Measurements from ENCODE around the gene ITGA1.
"Not testable (repeated sequence)": the region's sequence is repeated elsewhere in the genome, so short reads cannot be mapped to it uniquely, and the experiment has no call there.

The ITGA1 gene

DNA sequence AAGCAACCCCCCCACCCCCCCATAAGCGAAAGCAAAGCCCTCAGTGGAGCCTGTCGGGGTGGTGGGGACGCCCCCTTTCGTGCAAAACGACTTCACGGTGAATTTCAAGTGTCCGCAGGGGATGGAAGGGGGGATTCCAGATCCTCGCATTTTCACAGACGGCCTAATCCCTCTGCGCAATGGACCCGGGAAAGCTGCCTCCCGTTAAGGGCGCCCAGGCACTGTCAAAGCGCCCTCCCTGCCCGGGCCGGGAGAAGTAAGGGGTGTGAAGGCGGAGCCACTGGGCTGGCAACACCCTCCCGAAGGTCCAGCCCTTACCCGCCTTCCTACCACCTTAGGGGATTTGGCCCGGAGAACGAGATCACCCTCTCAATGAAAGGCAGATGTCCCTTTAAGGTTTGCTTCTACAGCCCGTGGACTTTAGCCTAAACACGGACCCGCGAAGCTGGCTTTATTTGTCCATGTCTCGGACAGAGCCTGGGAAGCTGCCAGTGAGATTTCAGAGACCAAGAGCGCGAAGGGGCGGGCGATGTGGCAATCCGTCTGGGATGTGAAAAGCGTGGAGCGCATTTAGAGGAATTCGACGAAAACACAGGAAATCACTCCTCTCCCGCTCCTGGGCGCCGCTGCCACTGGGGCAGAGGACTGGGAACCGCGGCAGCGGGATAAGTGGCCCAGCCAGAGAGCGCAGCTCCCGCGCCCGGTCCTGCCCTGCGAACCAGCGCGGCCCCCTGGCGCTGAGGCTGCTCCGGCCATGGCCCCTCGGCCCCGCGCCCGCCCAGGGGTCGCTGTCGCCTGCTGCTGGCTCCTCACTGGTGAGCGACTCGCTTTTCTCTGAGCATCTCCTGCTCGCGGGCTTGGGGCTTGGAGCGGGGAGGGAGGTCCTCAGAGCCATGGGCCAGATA, at the start of gene ITGA1, which contains the start of gene PELO:
Gene ITGA1 (plus strand): TSS at position 317 of the 905 bp plus-strand sequence. CDS start 438 bp downstream, at position 755.
Gene PELO (plus strand): TSS at position 317 of the 905 bp plus-strand sequence. CDS start 12,479 bp downstream, outside the sequence.
- FAIRE-seq: peak; percentile 89
- peak; percentile 45 for TF ChIP-seq POLR2A (IDR thresholded peaks at IDR 0.05; ENCODE audit: low read depth, low read length)
- DNase-seq (ENCODE audit: insufficient read length, low spot score): peak; percentile 54

DNA sequence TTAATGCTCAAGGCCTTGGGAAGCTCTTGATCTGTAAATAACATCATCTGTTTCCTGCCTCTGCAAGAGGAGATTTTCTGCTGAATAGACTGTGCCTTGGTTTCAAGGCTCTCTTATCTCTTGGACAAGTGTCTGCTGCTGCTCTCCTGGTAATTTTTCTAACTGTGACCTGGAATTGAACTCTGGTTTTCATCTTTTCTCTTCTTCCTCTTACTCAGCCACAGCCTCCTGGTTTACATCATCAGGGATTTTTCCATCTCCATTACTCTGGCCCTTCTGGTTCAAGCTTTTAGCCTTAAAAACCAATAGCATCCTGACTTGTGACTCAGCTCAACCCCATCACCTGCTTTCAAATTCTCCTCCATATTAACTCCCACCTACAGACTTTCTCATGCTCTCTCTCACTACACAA, 49.6 kb upstream of the ITGA1 start:
- TF ChIP-seq POLR2A (IDR thresholded peaks at IDR 0.05; ENCODE audit: low read depth, low read length): no peak
- FAIRE-seq (no peak), DNase-seq (ENCODE audit: insufficient read length, low spot score) (no peak)

DNA sequence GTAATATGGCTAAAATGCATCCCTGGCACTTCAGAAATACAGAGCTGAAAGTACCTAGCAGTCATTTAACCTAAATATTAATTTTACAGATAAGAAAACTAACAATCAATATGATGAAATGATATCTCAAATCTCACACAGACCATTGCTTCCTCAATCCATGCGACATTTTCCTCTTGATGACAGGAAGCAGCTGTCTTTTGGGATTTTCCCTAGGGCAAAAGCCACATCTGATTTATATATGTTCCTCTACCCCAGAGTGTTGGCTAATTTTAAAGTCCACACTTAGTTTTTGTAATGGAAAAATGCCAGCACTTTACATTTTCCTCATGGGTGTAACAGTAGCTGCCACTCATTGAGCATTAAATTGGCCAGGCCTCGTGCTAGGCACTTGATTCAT, 47.7 kb upstream of the ITGA1 start:
- TF ChIP-seq POLR2A (IDR thresholded peaks at IDR 0.05; ENCODE audit: low read depth, low read length): no peak
- no peak for DNase-seq (ENCODE audit: insufficient read length, low spot score)
- FAIRE-seq: no peak

DNA sequence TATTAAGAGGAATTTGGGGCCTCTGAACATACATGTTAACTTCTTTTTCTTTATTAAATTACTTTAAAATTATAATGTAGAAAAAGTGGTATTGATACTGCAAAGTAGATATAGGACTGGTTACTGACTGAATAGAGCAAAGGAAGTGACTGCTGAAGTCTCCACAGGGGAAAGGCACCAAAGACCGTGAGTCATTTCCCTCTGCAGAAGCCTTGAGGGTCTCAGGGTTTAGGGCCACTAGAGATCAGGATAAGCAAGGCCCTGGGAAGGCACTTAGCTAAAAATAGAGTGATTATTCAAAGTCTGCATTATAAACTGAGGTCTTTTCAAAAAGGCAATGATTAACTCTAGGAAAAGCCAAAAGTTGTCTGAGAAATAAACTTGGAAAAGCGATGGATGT, 44.7 kb upstream of the ITGA1 start:
- no peak for TF ChIP-seq POLR2A (IDR thresholded peaks at IDR 0.05; ENCODE audit: low read depth, low read length)
- FAIRE-seq: no peak
- DNase-seq (ENCODE audit: insufficient read length, low spot score): no peak

DNA sequence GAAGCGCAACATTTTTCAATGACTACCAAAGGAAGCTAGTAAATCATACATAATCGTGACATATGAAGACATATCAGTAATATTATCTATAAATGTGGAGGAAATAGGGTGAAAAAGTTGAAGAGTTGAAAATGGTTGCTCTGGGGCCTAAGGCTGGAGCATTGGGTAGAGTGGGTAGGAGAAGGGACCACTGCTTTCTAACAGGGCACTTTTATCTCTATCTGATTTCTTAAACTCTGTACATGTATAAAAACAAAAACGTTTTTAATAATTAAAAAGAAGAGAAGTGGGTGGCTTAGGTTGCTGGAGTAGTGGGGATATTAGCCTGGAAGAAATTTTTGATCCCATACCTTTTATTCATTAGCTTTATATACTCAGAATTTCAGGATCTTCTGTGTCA, 44.2 kb upstream of the ITGA1 start:
- TF ChIP-seq POLR2A (IDR thresholded peaks at IDR 0.05; ENCODE audit: low read depth, low read length): no peak
- no peak for DNase-seq (ENCODE audit: insufficient read length, low spot score)
- no peak for FAIRE-seq

DNA sequence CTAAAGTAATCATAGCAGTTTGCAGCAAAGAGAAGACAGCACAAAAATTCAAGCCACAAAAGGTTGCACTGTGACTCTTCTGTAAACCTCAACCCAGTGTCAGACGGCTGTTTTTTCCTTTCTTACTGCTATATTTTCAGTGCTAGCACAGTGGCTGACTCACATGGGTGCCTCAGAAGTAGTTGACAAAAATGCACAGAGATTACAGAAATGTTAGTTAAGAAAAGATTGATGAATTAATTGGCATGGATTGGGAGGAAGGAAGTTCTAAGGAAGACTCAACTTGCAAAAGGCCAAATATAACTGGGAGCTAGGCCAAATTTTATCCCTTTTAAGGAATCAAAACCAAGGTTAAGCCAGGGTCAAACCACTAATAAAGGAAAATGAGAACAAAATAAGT, 43.7 kb upstream of the ITGA1 start:
- FAIRE-seq (no peak), DNase-seq (ENCODE audit: insufficient read length, low spot score) (no peak)
- TF ChIP-seq POLR2A (IDR thresholded peaks at IDR 0.05; ENCODE audit: low read depth, low read length): no peak

DNA sequence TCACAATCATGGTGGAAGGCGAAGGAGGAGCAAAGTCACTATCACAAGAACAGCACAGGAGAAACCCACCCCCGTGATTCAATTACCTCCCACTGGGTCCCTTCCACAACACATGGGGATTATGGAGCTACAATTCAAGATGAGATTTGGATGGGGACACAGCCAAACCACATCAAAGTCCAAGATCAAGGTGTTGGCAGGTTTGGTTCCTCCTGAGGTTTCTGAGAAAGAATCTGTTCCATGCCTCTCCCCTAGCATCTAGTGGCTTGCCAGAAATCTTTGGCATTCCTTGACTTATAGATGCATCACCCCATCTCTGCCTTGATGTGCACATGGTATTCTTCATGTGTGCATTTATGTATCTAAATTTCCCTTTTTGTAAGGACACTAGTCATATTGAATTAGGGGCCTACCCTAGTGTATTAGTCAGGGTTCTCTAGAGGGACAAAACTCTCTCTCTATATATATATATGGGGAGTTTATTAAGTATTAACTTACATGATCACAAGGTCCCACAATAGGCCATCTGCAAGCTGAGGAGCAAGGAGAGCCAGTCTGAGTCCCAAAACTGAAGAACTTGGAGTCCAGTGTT, 42.8 kb upstream of the ITGA1 start:
- not testable (repeated sequence) for FAIRE-seq; DNase-seq (ENCODE audit: insufficient read length, low spot score)

DNA sequence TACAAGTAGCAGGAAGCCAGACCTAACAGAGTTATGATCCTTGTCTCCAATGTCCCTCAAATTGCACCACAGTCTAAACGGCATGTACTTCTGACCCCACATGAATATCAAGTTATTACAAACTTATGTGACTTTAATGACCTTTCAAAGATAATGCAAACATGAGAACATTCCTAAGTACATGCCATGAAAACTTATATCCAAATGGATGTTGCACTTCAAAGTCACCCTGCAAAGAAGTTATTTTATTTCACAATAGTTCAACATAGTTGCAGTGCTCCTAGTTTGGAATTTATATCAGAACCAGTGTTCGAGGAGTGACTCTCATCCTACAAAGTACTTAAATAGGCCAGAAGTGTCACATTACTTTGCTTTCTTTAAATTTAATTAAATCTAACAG, 41.2 kb upstream of the ITGA1 start:
- TF ChIP-seq POLR2A (IDR thresholded peaks at IDR 0.05; ENCODE audit: low read depth, low read length): no peak
- FAIRE-seq (no peak), DNase-seq (ENCODE audit: insufficient read length, low spot score) (no peak)

DNA sequence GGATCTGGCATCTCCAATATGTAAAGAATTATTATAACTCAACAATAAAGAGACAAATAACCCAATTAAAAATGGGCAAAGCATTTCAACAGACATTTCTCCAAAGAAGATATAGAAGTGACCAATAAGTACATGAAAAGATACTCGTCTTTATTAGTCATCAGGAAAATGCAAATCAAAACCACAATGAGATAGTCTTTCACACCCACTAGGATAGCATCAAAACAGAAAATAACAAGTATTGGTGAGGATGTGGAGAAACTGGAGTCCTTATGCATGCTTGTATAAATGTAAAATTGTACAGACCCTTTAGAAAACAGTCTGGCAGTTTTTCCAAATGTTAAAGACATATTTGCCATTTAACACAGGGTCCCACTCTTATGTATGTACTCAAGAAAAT, 39.1 kb upstream of the ITGA1 start:
- FAIRE-seq (no peak), DNase-seq (ENCODE audit: insufficient read length, low spot score) (no peak)
- no peak for TF ChIP-seq POLR2A (IDR thresholded peaks at IDR 0.05; ENCODE audit: low read depth, low read length)

DNA sequence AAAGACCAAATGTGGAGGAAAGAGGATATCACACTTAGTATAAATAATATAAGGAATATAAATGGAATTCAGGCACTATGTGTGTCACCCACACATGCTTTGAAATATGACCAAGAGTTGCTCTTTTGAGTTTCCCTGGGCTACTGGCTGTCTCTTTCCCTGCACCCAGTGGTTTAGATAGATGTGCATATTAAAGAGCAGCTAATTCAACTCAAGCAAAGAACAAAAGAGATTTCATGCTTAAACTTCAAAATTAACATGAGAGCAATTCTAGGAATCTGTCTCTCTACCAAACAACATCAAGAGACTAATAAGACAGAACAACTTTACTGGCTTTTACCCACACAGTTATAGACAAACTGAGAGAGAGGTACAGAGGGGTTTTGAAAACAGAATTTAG, 38.0 kb upstream of the ITGA1 start:
- no peak for DNase-seq (ENCODE audit: insufficient read length, low spot score)
- no peak for TF ChIP-seq POLR2A (IDR thresholded peaks at IDR 0.05; ENCODE audit: low read depth, low read length)
- FAIRE-seq: no peak

DNA sequence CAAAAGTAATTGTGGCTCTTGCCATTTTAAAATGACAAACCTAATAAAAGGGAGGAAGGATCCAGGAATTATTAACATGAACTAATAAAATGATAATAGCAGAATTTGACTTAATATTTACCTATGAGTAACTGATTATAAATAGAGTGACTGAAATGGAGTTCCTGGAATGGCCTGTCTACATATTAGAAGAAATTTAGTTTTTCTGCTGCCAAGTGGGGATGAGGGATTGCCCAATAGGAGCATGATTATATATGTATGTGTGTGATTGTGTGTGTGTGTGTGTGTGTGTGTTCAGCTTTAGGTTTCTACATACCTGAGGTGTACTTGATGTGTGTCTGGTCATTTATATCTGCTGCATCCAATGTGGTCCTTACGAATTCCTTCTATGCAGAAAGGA, 36.6 kb upstream of the ITGA1 start:
- no peak for TF ChIP-seq POLR2A (IDR thresholded peaks at IDR 0.05; ENCODE audit: low read depth, low read length)
- no peak for FAIRE-seq
- no peak for DNase-seq (ENCODE audit: insufficient read length, low spot score)

DNA sequence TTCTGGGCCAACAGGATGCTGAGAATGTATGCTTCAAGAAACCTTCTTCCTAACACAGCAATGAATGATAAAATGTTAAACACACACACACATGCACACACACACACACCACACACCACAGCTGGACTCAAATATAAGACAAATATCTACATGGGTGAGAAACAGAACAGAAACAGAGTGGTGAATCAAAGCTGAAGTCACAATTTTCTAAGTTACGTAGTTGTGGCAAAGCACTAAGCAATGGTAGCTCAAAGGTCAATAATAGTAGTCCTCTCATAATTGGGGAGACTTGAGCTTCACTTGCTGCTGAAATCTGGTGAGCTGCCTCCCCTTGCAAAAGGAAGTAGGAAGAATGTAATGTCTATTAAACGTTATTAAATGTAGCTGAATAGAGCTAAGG, 33.7 kb upstream of the ITGA1 start:
- no peak for DNase-seq (ENCODE audit: insufficient read length, low spot score)
- no peak for FAIRE-seq
- TF ChIP-seq POLR2A (IDR thresholded peaks at IDR 0.05; ENCODE audit: low read depth, low read length): no peak

DNA sequence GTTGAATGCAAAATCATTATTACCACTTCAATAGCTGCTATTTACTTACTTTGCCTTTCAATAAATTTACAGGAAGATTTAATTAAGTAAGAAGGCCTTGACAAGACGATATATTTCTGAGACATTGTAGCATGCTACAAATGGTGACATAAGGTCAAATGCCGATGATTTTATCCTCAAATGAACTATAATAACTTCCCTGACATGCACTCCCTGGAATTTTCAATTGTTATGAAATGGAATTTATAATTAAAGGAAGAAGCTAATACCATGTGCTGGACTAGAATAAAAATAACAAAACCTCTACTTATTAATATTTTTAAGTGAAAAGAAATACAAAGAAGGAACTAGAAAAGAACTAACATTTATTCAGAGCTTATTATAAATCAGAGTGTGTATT, 30.2 kb upstream of the ITGA1 start:
- no peak for FAIRE-seq
- TF ChIP-seq POLR2A (IDR thresholded peaks at IDR 0.05; ENCODE audit: low read depth, low read length): no peak

DNA sequence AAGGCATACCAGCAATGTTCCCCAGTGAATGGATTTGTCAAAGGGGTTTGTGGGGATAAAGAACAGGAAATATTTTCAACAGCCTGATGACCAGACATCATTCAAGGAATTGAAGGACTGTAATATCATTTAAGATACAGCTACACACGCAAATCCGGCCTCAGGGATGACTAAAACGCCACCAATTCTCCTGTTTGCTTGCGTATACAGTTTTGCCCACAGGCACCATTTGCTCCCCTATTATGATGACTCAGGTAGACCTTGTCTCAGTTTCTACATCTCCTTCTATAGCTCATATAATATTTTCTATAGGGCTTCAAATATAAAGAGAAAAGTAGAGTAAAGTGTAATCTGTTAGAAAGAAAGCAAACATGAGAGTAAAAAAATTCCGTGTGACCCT, 29.7 kb upstream of the ITGA1 start:
- FAIRE-seq (no peak), DNase-seq (ENCODE audit: insufficient read length, low spot score) (no peak)
- no peak for TF ChIP-seq POLR2A (IDR thresholded peaks at IDR 0.05; ENCODE audit: low read depth, low read length)

More for the DNA sequence above, 30.2 kb upstream of the ITGA1 start:
- DNase-seq (ENCODE audit: insufficient read length, low spot score): no peak

DNA sequence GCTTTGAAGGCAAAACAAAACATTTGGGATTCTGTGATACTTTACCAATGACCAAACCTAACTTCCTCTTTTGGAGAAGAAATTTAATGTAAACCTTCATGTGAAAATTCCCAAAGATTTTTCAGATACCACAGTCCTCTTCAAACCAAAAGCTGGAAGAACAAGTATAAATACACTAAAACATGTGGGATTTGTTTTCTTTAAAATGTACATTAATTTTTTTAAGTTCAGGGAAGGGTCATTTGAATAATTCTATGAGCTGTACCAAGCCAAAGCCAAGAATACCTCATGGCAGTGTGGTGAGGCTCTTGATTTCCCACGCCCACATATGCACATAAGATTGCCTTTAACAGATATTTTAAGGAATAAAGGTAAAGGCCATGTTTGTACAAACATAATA, 28.4 kb upstream of the ITGA1 start:
- no peak for FAIRE-seq
- TF ChIP-seq POLR2A (IDR thresholded peaks at IDR 0.05; ENCODE audit: low read depth, low read length): no peak
- DNase-seq (ENCODE audit: insufficient read length, low spot score): no peak
